ENCODE data around the gene TCEA3. TPM values are rescaled to one million over a fixed set of nuclear protein-coding genes. Genes with fewer than 3 reads are reported as not detected.
A peak's percentile ranks its signal among the peaks of the same experiment; 100 is the strongest.

TCEA3 gene
- total and polyA plus RNA-seq, 2 of the 4 experiments (the other 2 are of a cell fraction), result 3.0 to 6.3 TPM

- no TSS peak for BruUV-seq (replicated peaks)
- H3K36me3 ChIP-seq (ENCODE audit: control insufficient read depth, insufficient read depth, low read length), result peaks cover 2% of the 10 kb centered on the region; the same call in 1 of the 2 replicates
- H3K79me1 ChIP-seq (ENCODE audit: low read depth in 1 of 2, low read length in 2 of 2), result peaks cover 0 to 11% of the 10 kb centered on the region in 2 experiments; a peak in 2 of 4 replicates
- H3K18ac ChIP-seq (ENCODE audit: low read depth, low read length), result peak overlapping the region; percentile 42; the same call in 1 of the 2 replicates
- H3K4me2 ChIP-seq (ENCODE audit: low read depth, low read length), result no peak overlapping the region
- dilution Hi-C loops (cut with HindIII; ENCODE audit: low sequenced_read_pairs, unreplicated experiment), result loop anchor here (10.0 kb wide), 1 partner anchor 88 kb away; no protein-coding TSS in a partner anchor
- H3K27ac ChIP-seq (ENCODE audit: insufficient read depth, low read length), result peak overlapping the region; percentile 76; the same call in 1 of the 2 replicates
- H3K4ac ChIP-seq (ENCODE audit: low read depth, low read length), result peak overlapping the region; percentile 81
- no peak overlapping the region for H3K4me3 ChIP-seq (ENCODE audit: insufficient read depth, low read depth, low read length)
- peak overlapping the region; percentile 67 to 98; a peak in 3 of 4 replicates for H4K8ac ChIP-seq (ENCODE audit: low read depth in 2 of 2, low read length in 2 of 2)
- peak overlapping the region; percentile 90; the same call in 1 of the 3 replicates for H2BK15ac ChIP-seq (ENCODE audit: low read depth, low read length)
- peaks cover 14% of the 10 kb centered on the region for H3K4me1 ChIP-seq (ENCODE audit: control insufficient read depth, insufficient read depth, low read length)
- H4K20me1 ChIP-seq (ENCODE audit: insufficient read depth, low read length), result no peaks in the 10 kb centered on the region; the same call in 1 of the 2 replicates
- WGBS, 2 experiments (ENCODE audit: extremely low coverage in 2 of 2, insufficient read length in 1 of 2), result 87% methylated on average over 3 of the region's 6 CpGs; no CpG with 5 or more reads in 1 of the 2 experiments
- H3K27me3 ChIP-seq (ENCODE audit: control insufficient read depth, insufficient read depth, low read length), result no peaks in the 10 kb centered on the region
- H3K9me1 ChIP-seq (ENCODE audit: insufficient read depth, low read length), result peaks cover 22% of the 10 kb centered on the region
- peak overlapping the region; percentile 78 for H3K23ac ChIP-seq (ENCODE audit: low read depth, low read length)
- peak overlapping the region; percentile 74 for H4K5ac ChIP-seq (ENCODE audit: low read depth, low read length)
- peak overlapping the region; percentile 72 for H2BK5ac ChIP-seq (ENCODE audit: low read depth, low read length, poor library complexity, severe bottlenecking)
- DNase-seq (no peak), ATAC-seq (ENCODE audit: low read depth) (no peak)
- H4K91ac ChIP-seq (ENCODE audit: insufficient read depth, low read depth, low read length), result peak overlapping the region; percentile 83
- in situ Hi-C loops (cut with MboI; ENCODE audit: low sequenced_read_pairs), result no loop called here
- intact Hi-C loops (cut with micrococcal nuclease), result loop anchor here (5.0 kb wide), 1 partner anchor 114 kb away; no protein-coding TSS in a partner anchor
- H3K56ac ChIP-seq (ENCODE audit: extremely low read depth, insufficient read depth, low read length), result no peak overlapping the region
- POLR2A ChIA-PET (ENCODE audit: unreplicated experiment), result interaction anchor here (0.9 kb wide), 1 partner anchor 55 kb away, joined by 3 read pairs; no protein-coding TSS in a partner anchor
- H2BK20ac ChIP-seq (ENCODE audit: low read depth, low read length), result peak overlapping the region; percentile 46; the same call in 1 of the 2 replicates
- peak overlapping the region; percentile 92 for H2AK9ac ChIP-seq (replicated peaks; ENCODE audit: low read depth, low read length, poor library complexity)
- no peak overlapping the region for H3K9ac ChIP-seq (ENCODE audit: low read depth, low read length)
- no peak for TF ChIP-seq RAD21 (IDR thresholded peaks at IDR 0.05; ENCODE audit: low read length)
- H2AFZ ChIP-seq (replicated peaks; ENCODE audit: low read length, poor library complexity), result peak overlapping the region; percentile 93
- peak overlapping the region; percentile 33; the same call in 1 of the 2 replicates for H3K14ac ChIP-seq (replicated peaks; ENCODE audit: low read depth, low read length)
- H3K9me3 ChIP-seq (ENCODE audit: control insufficient read depth, insufficient read depth, low read length), result no peaks in the 10 kb centered on the region
- CTCF ChIA-PET, result interaction anchor here (0.6 to 2.0 kb wide), 6 partner anchors 10 to 1350 kb away, joined by 3 to 10 read pairs (median 5); partner anchors contain the start of gene ASAP3
- H2AK5ac ChIP-seq (ENCODE audit: low read depth, low read length), result peak overlapping the region; percentile 37; the same call in 1 of the 2 replicates
- H2BK120ac ChIP-seq (ENCODE audit: low read depth, low read length), result peak overlapping the region; percentile 78
These were observed 1.6 kb downstream of the TCEA3 start for GRCh38 chr1:23422941-23423340.

Data from IMR-90 (cell line).